NCI-H526 treated with DMSO at 0.1 percent for 48 hours (cell line): ENCODE data around the gene HDAC2.
"Not testable (repeated sequence)": the region's sequence is repeated elsewhere in the genome, so short reads cannot be mapped to it uniquely, and the experiment has no call there.

Source experiments
- DNase-seq: peaks from one replicate; lab custom pipeline; 2025; lab: John Stamatoyannopoulos, UW

Gene HDAC2

DNA sequence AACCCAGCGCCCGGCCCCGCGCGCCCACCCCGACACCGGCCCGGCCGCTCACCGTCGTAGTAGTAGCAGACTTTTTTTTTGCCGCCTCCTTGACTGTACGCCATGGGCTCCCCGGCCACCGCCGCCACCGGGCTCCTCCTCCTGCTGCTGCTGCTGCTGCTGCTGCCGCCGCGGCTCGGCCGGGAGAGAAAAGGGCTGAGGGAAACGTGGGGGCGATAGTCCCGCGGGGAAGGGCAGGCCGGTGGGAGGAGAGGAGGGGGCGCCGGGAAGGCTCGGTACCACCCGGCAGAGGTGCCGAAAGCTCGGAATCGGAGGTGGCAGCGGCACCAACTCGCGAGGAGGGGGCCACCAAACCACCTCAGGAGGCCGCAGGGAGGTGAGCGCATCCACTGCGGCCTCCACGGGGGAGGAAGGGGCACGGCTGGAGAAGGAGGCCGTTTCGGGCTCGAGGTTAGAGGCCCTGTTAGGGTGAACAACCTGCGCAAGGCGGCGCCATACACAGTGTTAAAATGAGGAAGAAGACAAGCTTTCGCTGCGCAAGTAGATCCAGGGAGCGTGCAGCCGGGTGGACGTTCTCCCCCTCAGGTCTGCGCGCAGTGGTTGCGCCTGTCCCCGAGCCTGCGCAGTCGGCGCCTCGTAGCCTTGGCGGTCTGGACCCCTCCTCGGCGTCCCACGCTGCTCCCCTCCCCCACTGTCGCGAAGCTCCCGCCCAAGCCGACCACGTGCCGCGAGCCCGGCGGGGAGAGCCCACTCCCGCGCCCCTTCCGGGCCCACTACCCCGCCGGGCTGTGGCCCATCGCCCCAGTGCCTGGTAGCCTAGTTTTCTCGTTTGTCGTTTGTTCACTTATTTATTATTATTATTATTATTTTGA, at the start of gene HDAC2:
Gene HDAC2 (minus strand): TSS at position 344 of the 872 bp plus-strand sequence. CDS start 240 bp downstream, at position 104.
- peak; percentile 76 for DNase-seq

DNA sequence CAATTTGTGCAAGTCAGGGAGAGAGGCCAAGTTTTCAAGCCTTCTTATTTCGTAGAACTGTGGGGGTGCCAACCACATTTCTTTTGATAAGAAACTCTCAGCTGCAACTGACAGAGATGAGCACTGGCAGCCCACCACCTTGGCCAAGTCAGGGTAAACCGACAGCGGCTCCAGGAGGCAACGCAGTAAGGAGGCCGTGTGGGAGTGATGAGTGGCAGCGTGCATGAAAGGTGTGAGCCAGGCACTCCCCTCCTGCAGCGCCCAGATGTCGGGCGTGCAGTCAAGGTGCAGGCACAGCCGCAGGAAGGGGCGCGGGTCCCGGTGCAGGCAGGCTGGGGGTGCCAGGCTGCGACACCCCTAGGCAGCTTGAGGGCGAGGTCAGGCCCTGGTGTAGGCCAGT, 49.2 kb upstream of the HDAC2 start:
- DNase-seq = no peak

DNA sequence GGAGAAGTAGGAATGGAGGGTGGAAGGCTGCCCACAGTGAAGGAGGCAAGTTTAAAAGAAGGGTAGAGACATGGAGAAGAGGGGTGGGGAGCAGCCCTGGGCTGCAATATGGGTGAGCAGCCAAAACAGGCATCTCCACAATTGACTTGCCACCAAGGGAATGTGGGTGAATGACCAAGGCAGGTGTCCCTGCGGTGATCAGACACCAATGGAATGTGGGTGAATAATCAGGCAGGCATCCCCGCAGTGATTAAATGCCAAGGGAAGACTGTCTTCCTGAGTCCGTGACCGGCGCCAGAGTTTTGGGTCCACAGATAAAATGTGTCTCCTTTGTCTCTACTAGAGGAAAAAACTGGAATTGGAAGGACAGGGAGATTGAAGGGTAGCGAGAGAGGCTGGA, 46.2 kb upstream of the HDAC2 start:
- DNase-seq = not testable (repeated sequence)

DNA sequence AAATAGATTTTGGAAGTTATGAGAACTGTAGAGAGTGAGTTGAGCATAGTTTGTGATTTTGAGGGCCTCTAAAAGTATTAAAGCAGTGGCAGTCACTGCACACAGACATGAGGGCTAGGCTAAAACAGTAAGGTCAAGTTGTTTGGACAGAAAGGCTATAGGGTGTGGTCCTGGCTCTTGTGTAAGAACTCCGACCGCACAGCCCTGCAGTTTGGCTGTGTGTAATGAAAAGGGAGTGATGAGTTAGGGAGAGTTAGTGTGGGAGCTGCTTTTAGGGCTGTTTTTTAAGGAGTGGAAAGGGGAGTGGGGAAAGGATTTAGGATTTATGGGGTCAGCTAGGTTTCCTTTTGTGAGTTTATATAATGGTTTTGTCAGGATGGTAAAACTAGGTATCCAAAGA, 43.2 kb upstream of the HDAC2 start:
- DNase-seq = not testable (repeated sequence)

DNA sequence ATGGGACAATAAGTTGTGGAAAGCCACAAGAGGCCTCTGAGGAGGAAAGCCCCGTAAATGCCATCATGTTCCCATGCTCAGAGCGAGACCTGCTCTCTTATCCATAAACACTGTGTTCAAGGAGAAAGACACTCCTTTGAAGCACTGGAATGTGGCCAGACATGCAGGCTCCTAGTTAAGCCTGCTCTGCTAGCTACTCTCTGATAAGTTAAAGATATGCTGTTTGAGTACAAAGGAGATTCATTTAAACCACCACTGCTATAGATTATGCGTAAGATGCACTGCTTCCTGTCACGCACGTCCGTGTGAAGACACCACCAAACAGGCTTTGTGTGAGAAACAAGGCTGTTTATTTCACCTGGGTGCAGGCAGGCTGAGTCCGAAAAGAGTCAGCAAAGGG, 40.5 kb upstream of the HDAC2 start:
- not testable (repeated sequence) for DNase-seq

DNA sequence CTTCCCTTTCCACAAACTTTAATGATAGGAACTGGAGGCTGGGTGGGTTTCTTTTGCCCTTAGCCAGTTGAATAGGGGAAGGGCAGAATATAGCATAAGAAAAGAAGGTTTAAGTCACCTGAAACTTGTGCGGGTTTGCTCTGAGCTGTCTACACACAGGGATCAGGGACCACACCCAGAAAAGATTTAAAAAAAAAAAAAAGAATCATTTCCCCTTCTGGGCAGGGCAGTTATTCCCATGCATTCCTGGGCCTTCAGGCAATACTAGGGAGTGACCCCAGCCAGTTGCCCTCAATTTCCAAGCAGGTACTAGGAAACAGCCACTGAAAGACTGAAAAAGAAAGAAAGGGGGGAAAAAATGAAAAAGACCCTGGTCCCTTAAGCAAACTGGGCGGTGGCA, 39.6 kb upstream of the HDAC2 start:
- DNase-seq = no peak

DNA sequence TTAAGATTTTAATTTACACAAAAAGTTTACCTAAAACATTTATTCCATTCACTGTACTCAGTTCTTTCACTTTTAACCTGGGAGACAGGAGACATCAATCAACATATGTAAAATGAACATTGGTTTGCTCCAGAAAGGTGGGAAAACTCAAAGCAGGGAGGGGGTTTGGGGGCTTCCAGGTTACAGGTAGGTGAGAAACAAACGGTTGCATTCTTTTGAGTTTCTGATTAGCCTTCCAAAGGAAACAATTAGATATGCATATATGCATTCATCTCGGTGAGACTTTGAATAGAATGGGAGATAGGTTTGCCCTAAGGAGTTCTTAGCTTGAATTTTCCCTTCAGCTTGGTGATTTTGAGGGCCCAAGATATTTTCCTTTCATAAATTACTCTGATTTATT, 38.2 kb upstream of the HDAC2 start:
- no peak for DNase-seq

DNA sequence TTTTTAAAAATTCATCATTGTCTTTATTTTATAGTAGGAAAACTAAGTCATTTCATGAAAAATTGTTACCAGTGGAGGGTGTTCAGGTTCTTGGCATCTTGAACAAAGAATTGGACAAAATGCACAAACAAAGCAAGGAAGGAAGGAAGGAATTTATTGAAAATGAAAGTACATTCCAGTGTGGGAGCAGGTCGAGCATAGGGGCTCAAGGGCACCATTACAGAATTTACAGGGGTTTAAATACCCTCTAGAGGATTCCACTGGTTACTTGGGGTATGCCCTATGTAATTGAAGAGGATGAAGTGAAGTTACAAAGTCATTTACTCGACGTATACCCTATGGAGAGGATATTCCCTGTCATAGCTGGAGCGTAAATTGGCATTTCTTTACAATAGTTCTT, 37.4 kb upstream of the HDAC2 start:
- DNase-seq = no peak

DNA sequence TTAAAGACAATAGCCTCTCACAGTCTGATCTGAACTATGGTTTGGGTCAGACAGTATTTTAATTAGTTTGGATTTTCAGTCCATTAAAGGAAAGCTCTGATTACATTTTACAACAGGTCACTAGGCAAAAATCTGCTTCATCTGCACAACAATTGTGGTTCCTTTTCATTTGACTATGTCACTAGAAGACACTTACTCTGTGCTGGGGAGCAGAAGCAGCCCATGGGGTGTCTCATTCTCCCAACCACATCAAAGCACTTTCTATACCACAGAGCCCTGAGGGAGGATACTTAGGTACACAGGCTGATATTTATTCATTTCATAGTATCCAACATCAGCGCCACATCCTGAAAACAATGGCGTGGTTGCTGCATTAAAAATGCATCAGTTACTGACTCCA, 36.6 kb upstream of the HDAC2 start:
- DNase-seq = peak; percentile 17

DNA sequence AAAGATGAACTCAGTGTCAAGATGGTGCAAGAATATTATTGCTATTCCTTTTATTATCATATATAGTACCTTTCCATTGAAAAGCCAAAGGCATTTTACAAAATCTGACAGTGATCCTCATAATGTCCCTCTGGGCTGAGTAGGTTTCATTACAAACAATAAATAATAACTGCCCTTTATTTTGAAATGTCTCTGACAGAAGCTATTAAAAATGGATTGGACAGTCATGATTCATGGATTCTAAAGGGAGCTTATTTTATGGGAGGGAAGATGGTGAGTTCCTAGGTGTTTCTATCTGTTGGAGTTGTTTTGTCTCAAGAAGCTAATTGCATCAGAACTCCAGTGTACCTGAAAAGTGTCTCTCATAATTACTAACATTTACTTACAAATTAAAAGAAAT, 30.4 kb upstream of the HDAC2 start:
- DNase-seq = no peak

DNA sequence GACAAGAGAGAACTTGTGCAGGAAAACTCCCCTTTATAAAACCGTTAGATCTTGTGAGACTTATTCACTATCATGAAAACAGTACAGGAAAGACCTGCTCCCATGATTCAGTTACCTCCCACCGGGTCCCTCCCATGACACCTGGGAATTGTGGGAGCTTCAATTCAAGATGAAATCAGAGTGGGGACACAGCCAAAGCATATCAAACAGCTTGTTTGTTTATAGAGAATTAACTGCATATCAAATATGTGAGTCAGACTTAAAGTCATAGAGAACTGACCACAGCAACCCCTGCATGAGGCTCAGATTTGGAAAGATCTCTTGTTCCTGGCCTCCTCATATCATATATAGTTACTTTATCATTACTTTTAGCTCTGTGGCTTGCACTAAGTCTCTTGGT, 29.1 kb upstream of the HDAC2 start:
- DNase-seq = no peak

DNA sequence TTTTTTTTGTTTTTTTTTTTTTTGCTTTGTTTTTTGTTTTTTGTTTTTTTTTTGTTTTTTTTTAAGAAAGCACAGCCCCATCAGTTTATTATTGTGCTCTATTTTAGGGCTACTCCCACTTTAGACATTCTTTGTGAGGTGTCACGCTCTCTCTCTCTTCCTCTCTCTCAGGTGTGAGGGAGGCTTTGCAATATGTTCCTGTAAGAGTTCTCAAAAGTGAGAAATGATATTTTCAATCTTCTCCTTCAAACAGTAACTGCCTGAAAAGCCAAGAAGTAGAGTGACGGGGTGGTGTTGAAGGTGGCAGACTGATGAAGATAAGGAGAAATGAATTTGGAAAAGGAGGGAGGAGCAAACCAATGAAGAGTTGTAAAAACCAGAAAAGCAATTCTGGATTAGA, 28.3 kb upstream of the HDAC2 start:
- DNase-seq = no peak

DNA sequence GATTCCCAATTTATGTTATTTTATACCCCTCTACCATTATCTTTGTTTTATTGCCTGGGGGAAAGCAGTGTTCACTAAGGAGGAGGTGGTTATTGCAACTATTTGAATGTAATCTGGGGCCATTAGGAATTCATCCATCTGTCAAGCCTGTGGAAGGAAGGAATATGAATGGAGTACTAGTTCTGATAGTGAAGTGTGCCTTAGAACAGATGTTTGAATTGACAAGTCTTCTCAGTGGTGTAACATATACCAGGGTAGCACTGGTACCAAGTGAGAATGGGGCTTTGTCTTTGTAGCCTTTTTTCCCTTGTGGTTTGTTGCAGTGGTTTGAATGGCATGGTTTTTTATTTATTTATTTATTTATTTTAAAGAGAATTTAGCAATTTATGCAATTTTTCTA, 27.9 kb upstream of the HDAC2 start:
- no peak for DNase-seq

DNA sequence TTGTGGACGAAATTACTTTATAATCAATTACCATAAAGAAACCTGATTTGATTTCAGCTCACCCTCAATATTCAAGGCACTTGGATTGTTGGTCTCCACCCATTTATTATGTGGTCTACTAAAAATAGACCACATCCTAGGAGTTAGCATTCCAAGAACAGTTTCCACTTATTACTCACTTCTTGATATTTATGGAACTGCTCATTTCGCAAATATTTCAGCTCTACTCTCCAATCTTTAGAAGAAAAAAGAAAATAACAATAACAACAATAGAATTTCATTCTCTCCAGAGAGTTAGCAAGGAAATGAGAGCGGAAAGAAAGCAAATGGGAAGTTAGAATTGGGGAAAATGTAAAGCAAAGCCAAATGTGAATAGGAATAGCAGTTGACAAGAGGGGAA, 26.2 kb upstream of the HDAC2 start:
- no peak for DNase-seq

DNA sequence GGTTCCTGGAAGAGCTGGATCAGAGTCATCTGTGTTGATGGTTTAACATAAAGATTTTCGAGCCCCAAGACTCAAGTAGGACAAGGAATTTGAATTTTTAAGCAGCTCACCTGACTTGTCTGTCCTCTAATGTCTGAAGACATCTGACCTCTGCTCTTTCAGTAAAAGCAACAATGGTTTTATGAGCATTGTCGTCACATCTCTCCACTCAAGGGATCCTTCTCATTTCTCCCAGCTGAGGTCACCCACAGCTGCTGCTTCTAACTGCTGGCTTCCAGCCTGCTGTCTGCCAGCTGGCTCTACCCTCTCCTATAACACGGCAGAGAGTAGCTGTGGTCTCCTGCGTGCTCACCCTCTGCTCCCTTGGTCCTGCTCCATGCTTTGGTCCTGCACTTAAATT, 24.7 kb upstream of the HDAC2 start:
- DNase-seq = no peak

DNA sequence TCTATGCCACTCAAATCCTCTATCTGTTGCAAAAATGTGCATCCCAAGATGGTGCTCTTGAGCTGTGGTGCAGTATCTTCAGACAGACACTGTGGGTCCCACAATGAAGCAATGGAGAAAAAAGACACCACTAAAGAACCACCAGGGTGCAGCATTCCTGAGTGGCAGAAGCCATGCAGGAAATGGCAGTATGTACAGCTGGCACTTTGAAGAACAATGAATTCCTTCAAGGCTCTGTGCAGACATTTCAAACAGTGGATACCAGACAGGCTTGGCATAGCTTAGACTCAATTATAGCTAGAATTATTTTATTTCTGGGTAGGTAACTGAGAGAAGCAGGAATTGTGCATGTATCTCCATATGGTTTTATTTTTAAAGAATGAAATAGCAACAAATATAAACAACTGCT, 24.0 kb upstream of the HDAC2 start:
- peak; percentile 52 for DNase-seq

DNA sequence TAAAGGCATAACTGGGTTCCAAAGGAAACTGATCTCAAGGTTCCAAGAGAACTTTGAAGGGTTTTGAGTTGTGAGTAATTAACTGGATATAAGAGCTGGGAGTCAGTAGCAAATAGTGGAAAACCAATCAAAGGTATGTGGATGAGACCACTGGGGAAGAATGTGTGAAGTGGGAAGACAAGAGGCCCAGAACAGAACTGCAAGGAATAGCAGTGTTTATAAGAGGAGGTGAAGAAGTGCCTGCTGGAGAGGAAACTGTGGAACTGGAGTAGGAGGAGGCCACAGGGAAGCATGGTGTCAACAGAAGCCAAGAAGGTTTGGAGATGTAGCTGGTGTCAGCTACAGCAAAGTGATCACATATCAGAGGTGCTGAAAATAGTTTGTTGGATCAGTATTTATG, 18.7 kb upstream of the HDAC2 start:
- DNase-seq = no peak

DNA sequence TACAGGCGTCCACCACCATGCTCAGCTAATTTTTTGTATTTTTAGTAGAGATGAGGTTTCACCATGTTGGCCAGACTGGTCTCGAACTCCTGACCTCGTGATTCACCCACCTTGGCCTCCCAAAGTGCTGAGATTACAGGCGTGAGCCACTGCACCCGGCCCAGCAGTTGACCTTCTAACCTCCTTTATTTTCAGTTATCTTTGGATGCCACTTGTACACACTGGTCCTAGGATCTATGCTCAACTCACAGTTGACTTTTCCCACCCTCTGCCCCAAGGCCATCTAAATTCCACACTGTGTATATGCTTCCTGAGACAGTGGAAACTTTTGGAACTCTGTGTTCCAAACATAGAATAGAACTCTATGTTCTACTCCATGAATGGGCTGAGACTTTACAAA, 11.7 kb upstream of the HDAC2 start:
- not testable (repeated sequence) for DNase-seq

DNA sequence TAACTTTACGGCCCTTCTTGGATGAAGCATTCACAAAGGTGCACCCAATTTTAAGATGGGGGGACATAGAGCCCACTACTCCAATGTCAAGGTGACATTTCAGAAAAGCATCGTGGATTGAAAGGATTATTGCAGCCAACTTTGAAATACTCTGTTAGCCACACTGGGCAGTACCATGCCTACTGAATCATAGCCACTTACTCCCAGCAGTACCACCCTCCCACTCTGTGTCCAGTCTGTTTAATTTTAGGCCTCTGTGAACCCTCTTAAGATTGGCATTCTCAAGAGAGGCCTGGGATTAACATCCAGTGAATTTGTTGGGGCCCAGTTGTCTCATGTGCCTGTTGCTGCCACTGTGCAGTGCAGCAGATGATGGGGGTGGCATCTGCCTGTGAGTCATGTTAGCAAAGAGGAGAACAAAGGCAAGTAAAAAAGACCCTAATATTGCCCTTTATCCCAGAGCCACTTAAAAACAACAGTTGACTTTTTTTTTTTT, 11.2 kb upstream of the HDAC2 start:
- DNase-seq = no peak

DNA sequence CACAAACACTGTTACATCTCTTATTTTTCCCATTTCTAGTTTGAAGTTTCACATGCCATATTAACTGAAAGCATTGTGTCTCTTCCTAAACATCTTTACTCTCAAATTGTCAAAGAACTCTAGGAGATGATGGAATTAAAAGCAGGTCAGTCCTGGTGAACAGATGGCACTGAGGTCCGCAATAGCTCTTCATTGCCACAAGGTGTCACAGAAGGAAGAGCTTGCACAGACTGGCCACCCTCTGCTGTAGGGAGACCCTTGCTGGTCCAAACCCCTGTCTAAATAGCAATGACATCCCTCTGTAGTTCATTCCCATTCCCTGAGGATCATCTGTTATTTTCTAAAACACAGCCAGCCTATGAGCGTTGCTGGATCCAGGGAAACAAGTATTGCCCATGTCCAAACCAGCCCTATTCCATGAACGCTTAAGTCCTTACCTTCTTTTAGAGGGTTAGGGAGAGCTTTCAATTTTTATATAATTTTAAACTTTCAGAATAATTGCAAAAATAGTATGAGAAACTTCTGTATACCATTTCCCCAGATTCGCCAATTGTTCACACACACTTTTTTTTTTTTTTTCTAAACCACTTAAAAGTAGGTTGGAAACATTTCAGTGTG, 10.1 kb upstream of the HDAC2 start:
- DNase-seq = no peak

DNA sequence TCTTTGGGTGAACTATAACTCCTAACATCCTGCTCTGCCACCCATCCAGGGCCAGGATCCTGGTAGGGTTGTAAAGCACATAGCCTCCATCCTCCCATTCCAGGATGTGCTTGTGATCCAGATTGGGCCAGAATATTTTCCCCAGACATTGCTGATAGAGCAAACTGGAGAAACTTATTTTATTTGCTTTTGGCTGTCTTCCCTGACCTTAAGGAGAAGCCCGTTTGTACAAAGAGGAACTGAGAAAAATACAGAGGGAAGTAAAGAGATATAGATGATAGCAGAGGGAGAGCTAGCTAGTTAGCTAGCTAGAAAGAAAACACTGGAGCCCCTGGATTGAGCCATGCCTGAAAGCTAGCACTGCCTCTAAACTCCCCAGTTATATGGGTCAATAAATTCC, 9.0 kb upstream of the HDAC2 start:
- no peak for DNase-seq

DNA sequence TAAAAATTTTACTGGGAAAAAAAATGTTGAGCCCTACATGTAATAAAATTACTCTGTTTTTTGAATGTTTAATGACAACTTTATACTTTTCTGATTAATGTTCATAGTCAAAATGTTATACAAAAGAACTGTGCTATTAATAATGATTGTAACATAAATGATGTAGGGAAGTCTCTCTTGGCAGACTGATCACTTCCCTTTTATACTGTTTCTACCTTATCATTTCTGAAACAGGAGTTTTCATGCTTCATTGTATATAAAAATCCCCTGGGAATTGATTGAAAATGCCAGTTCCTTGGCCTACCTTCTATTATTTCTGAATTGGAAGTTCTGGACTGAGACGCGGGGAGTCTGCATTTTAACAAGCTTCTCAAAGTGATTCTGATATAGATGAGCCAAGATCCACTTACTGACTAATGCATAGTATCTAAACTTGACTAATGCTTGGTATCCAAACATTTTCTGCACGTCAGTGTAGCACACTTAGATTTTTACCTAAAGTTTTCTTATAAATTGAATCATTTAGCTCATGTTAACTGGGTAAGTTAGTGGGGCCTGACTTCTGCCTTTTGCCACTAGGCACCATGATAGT, 7.2 kb upstream of the HDAC2 start:
- no peak for DNase-seq

DNA sequence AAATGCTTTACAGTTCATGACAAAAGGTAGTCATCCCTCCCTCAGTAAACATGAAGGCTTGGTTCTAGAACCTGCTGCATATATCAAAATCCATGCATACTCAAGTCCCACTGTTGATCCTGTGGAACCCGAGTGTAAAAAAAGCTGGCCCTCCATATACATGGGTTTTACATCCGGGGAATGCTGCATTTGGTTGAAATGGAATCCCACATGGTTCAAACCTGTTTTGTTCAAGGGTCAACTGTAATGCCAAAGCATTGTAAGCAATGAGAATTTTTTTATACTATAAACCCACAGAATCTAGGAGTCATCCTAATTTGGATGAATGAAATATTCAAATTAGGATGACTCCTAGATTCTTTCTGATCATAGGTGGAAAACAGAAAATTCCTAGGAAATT, 5.9 kb upstream of the HDAC2 start:
- no peak for DNase-seq
